Adipocyte (in vitro differentiated cells): ENCODE data around the gene OVOL1.

Experiments
- DNase-seq: peaks from one replicate; pipeline ENCODE4 v3.0.0-alpha.2; 2015; ENCODE audit warnings: low read depth
- H3K27me3 ChIP-seq: replicated peaks from 2 replicates; pipeline ENCODE4 v1.7.0; 2013; ENCODE audit warnings: mild to moderate bottlenecking, low read length, moderate library complexity; ENCODE audit not compliant: control insufficient read depth, insufficient read depth
- H3K36me3 ChIP-seq: 2 replicates; pipeline ENCODE4 v1.7.0; 2013; ENCODE audit warnings: low read length, mild to moderate bottlenecking, moderate library complexity; ENCODE audit not compliant: control insufficient read depth, insufficient read depth, severe bottlenecking
- H3K4me1 ChIP-seq: 2 replicates; pipeline ENCODE4 v1.7.0; 2013; ENCODE audit warnings: mild to moderate bottlenecking, low read length, moderate library complexity; ENCODE audit not compliant: control insufficient read depth, insufficient read depth
- H3K4me3 ChIP-seq: 2 replicates; pipeline ENCODE4 v1.7.0; 2013; ENCODE audit warnings: mild to moderate bottlenecking, low read length, moderate library complexity
- H3K9ac ChIP-seq: 2 replicates; pipeline ENCODE4 v1.7.0; 2013; ENCODE audit warnings: mild to moderate bottlenecking, low read length, moderate library complexity
- H3K9me3 ChIP-seq: 2 replicates; pipeline ENCODE4 v1.7.0; 2013; ENCODE audit warnings: mild to moderate bottlenecking, low read length, moderate library complexity; ENCODE audit not compliant: control insufficient read depth

The OVOL1 gene

DNA sequence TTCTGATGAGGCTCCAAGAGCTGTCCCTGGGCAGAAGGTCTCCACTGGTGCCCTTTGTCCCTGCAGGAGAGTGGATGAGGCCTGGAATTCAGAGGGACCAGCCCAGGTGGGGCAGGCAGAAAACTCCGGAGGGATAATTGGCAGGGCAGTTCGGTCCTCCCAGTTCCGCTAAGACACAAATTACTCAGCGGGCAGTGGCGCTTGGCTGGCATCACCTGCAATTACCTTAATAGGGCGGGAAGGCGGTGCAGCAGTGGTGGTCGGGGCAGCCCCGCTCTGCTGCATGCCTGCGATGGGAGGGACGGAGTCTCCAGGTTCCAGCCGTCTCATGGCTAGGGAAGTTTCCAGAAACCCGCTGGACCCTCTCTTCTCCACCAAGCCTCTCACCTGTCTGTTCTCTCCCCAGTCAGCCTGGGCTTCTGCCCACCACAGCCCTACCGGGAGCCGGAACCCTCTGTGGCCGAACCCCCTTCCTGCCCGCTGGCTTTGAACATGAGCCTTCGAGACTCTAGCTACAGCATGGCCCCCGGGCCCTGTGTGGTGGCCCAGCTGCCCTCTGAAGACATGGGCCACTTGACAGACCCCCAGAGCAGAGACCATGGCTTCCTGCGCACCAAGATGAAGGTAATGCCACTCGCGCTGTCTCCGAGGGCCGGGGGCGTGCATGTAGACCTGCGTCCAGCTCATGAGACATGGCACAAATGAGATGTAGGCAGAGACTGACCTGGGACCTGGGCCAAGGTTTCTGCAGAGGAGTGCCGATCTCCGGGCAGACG, 7.0 kb downstream of the OVOL1 start:
- Histone ChIP-seq H3K9ac (no peak overlapping the region), H3K4me3 (no peak overlapping the region), H3K9me3 (no peaks in the 10 kb centered on the region), H3K4me1 (no peaks in the 10 kb centered on the region), H3K36me3 (no peaks in the 10 kb centered on the region), H3K27me3 (peaks cover 51% of the 10 kb centered on the region)
- no peak for DNase-seq

DNA sequence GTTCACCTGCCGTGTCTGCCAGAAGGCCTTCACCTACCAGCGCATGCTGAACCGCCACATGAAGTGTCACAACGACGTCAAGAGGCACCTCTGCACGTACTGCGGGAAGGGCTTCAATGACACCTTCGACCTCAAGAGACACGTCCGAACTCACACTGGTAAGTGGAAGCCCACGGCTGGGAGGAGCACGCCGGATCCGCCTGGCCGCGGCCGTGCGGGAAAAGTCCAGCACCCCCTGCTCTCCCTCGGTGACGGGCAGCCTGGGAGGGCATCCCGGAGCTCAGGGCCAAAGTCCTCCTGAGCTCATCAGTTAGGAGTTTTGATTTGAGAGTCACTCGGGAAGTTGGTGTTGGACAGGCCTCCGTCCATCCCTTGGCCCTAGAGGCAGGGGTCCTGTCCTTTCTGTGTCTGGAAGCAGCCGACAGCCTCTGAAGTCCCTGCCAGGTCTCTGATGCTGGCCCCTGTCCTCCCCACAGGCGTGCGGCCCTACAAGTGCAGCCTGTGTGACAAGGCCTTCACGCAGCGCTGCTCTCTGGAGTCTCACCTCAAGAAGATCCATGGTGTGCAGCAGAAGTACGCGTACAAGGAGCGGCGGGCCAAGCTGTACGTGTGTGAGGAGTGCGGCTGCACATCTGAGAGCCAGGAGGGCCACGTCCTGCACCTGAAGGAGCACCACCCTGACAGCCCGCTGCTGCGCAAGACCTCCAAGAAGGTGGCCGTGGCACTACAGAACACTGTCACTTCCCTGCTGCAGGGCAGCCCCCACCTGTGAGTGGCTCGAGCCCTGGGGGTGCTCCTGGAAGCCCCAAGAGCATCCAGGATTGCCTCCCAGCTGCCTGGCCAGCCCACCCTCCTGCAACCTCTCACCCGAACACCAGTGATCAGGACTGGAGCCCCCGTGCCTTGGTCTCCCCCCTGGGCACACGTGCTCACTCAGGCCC, 8.0 kb downstream of the OVOL1 start:
- no peak overlapping the region for H3K9ac ChIP-seq
- no peaks in the 10 kb centered on the region for H3K9me3 ChIP-seq
- H3K4me1 ChIP-seq, result no peaks in the 10 kb centered on the region
- H3K36me3 ChIP-seq, result no peaks in the 10 kb centered on the region
- H3K4me3 ChIP-seq, result no peak overlapping the region
- H3K27me3 ChIP-seq, result peaks cover 54% of the 10 kb centered on the region
- no peak for DNase-seq

DNA sequence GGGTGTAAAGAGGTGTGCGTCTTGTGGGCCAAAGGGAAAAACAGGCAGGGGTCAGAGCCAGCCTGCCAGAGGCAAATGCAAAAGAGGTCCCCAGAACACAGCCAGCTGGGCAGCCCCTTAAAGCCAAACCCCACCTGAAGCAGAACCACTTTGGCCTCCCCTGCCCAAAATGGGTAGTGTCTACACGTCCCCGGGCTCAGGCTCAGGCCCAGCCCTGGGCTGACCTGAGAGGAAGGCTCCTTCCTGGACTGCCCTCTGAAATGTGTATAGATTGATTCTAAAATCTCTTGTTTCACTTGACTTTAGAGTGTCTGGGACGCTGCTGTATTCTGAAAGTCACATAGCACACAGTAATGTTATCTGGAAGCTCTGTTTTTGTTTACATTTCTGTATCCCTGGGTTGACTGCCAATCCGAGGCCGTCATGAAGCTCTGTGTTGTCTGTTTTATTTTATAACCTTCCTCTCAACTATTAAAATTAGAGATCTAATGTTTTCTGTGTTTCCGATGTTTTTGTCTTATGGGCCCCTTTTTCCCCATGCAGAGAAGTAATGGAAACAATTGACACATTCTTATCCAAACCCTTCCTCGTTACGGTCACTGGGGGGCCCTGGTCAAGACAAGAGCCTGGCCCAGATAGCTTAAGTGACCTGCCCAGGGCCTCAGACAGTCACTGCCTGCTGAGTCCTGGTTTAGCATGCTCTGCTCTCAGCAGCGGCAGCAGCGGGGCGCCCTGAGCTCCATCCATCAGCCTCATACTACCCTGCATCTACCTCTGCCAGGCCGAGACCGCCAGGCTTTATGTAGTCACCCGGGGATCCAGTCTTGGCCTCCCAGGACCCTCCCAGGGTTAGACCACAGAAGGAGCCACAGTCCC, 10.1 kb downstream of the OVOL1 start:
- Histone ChIP-seq H3K4me1 (no peaks in the 10 kb centered on the region), H3K9ac (no peak overlapping the region), H3K4me3 (no peak overlapping the region), H3K27me3 (peaks cover 64% of the 10 kb centered on the region), H3K36me3 (no peaks in the 10 kb centered on the region), H3K9me3 (no peaks in the 10 kb centered on the region)
- no peak for DNase-seq

DNA sequence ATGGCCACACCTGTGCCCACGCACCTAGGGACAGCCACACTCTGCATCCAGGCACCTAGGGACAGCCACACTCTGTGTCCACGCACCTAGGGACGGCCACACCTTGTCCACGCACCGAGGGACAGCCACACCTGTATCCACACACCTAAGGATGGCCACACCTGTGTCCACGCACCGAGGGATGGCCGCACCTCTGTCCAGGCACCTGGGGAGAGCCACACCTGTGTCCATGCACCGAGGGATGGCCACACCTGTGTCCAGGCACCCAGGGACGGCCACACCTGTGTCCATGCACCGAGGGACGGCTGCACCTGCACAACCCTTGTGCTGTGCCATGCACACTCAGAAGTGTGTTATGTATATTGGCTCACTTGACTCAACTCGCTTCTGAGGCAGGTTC, 10.8 kb downstream of the OVOL1 start:
- Histone ChIP-seq H3K4me3 (no peak overlapping the region), H3K27me3 (peaks cover 65% of the 10 kb centered on the region), H3K4me1 (no peaks in the 10 kb centered on the region), H3K9me3 (no peaks in the 10 kb centered on the region), H3K9ac (no peak overlapping the region), H3K36me3 (no peaks in the 10 kb centered on the region)
- DNase-seq, result no peak

DNA sequence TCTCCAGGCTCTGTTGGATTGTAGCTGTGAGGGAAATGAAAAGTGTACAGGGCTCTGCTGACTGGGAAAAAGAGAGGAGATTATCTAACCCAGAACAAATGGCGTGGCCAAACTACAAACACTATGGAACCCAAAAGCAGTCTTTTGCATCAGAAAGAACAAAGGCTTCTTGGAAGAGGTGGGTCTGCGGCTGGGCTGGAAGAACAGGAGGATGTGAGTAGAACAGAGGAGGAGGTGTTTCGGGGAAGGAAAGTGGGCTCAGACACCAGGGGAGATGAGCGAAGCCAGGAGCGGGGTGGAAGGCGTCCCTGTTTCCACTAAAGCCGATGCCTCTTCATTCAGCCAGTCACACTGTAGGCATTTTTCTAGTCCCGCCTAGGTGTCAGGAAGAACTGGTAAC, 12.0 kb downstream of the OVOL1 start:
- Histone ChIP-seq H3K9me3 (no peaks in the 10 kb centered on the region), H3K27me3 (peaks cover 66% of the 10 kb centered on the region), H3K36me3 (no peaks in the 10 kb centered on the region), H3K4me1 (no peaks in the 10 kb centered on the region), H3K9ac (no peak overlapping the region), H3K4me3 (no peak overlapping the region)
- DNase-seq, result no peak

DNA sequence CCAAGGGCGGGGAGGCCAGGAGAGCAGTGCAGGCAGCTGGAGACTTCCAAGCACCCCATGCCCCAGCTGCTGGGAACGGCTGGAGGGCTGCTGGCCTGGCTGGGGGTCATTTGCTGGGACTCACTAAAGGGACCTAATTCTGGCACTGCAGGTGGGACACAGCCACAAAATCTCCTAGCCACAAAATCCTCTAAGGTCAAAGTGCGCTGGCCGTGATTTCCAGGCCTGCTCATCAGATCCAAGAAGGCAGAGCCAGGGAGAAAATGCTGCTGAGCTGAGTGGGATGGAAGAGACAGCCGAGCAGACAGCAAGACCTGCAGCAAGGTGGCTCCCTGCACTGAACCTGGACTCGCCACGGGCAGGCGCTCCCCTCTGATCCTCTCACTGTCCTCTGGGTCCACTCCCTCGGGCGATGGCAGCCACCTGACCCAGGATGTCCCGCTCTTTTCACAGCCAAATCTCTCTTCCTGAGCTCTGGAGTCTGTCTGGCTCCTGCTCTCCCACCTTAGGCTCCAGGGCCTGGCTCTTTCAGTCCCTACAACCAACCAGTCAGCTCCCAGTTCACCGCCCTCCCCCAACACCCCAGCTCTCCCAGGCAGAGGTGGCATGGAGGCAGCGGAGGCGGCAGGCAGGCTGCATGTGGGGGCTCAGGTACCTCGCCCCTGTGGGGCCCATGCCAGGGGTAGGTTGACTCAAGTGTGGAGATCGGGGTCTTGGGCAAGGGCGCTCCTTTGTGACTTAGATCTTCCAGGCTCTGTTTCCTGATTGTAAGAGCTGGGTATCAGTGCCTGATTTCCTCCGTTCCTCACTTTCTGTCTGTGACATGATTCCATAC, 14.5 kb downstream of the OVOL1 start:
- Histone ChIP-seq H3K9me3 (no peaks in the 10 kb centered on the region), H3K36me3 (no peaks in the 10 kb centered on the region), H3K9ac (no peak overlapping the region), H3K4me3 (no peak overlapping the region), H3K4me1 (no peaks in the 10 kb centered on the region), H3K27me3 (peaks cover 55% of the 10 kb centered on the region)
- DNase-seq, result no peak

DNA sequence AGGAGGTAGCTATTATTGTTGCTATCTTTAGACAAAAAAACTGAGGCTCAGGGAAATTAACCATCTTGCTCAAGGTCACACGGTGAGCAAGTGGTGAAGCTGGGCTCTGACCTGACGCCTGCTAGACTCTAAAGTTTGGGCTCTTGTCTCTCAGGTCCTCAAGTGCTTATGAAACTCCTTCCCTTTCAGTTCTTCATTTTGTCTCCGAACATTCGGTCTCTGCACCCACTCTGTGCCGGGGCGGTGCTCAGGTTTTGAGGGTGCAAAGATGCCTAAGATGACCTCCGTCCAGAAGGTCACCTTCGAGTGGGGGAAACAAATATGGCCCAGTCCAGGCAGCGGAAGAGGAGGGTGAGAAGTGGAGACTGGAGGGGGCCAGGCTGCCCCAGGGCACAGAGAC, 16.0 kb downstream of the OVOL1 start:
- no peaks in the 10 kb centered on the region for H3K9me3 ChIP-seq
- DNase-seq, result no peak
- no peak overlapping the region for H3K9ac ChIP-seq
- H3K27me3 ChIP-seq, result peaks cover 47% of the 10 kb centered on the region
- no peak overlapping the region for H3K4me3 ChIP-seq
- no peaks in the 10 kb centered on the region for H3K36me3 ChIP-seq
- no peaks in the 10 kb centered on the region for H3K4me1 ChIP-seq

DNA sequence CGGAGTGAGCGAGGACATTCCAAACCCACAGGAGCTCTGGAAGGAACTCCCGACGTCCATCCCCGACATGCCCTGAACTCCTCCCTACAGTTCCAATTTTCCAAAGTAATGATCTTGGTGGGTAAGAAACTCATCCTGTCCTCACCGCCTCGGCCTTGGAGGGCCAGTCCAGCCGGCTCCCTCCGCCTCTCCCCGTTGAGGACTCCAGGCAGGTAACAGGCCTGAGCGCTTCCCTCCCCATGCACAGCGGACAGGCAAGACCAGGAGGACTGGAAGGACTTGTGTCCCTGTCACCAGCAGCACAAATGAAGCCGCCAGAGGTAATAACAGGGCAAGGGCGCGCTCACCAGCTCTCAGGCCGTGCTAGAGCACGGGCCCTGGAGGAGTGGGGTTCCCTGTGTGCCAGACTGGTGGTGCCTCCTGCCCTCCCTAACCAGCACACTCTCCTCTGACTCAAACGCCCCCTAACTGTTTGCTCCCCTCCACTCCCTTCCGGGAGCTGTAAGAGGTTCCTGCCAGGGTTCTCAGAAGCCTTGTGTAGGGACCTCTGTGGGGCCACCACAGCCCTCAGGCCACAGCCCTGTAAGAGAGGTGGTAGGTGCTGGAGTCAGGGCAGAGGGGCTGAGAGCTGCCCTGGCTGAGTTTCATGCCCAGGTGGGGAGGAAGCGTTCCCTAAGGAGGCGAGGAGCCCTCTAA, 17.1 kb downstream of the OVOL1 start:
- H3K4me3 ChIP-seq, result no peak overlapping the region
- no peak overlapping the region for H3K9ac ChIP-seq
- H3K36me3 ChIP-seq, result no peaks in the 10 kb centered on the region
- no peaks in the 10 kb centered on the region for H3K9me3 ChIP-seq
- H3K27me3 ChIP-seq, result peaks cover 39% of the 10 kb centered on the region
- no peaks in the 10 kb centered on the region for H3K4me1 ChIP-seq
- DNase-seq, result no peak

DNA sequence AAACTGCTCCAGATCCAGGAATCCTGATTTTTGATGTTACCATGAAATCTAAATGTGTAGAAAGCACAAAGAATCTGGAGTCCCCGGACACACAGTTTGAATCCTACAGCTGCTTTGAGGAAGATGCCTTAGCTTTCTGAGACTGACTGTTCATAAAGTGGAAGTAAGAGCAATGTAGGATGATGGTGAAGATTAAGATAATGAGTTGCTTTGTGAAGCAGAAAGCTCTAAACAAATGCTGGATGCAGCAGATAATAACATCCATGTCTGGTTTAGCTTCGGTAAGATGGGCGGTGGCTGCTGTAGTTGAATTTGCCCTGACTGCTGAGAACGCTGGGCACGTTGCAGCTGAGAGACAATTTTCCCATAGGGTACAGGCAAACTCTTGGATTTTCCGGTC, 20.1 kb downstream of the OVOL1 start:
- peaks cover 30% of the 10 kb centered on the region for H3K27me3 ChIP-seq
- no peak overlapping the region for H3K4me3 ChIP-seq
- H3K36me3 ChIP-seq, result no peaks in the 10 kb centered on the region
- peaks cover 11% of the 10 kb centered on the region for H3K4me1 ChIP-seq
- no peak overlapping the region for H3K9ac ChIP-seq
- DNase-seq, result no peak
- H3K9me3 ChIP-seq, result no peaks in the 10 kb centered on the region

DNA sequence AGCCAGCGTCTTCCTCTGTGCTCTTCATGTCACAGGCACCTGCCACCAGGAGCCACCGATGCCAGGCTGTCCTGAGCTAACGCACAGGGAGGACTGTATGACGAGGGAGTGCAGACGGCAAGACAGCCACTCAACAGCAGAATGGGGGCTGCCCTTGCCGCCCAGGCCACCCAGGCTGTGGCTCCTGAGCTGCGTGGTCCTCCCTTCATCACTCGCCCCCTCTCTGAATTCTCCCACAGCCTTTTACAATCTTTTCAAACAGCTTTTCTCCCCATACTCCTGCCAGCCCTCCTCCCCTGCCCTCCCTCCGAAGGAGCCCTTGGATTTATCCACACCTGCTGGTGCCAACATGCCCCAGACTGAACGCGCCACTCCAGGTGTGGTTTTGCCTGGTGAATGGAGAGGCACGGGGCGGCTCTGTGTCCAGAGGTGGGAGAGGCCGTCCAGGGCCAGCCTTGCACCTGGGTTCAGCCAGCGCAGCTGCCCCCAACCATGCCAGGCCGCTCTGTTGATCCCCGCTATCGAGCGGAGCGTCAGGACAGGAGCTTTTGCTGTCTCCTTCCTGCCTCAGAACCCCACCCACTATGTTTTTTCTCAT, 22.0 kb downstream of the OVOL1 start:
- Histone ChIP-seq H3K27me3 (peaks cover 17% of the 10 kb centered on the region), H3K4me1 (peaks cover 27% of the 10 kb centered on the region), H3K9me3 (no peaks in the 10 kb centered on the region), H3K9ac (no peak overlapping the region), H3K36me3 (no peaks in the 10 kb centered on the region), H3K4me3 (no peak overlapping the region)
- DNase-seq, result no peak
